Ramos (cell line): ENCODE measurements around the gene TNK1.
"Not testable (repeated sequence)": the region's sequence is repeated elsewhere in the genome, so short reads cannot be mapped to it uniquely, and the experiment has no call there.

ENCODE experiments used
- in situ Hi-C: fragments of 300-500 bp; cut with MboI; formaldehyde crosslinking; loops from one replicate; pipeline ENCODE4 v1.14.3; 2022; ENCODE audit warnings: low sequenced_read_pairs; ENCODE audit not compliant: unreplicated experiment

Gene TNK1

GRCh38 chr17:7380855-7381683 is at the start of gene TNK1:
Gene TNK1 (plus strand): TSS chr17:7381089. CDS start chr17:7382927, 1,838 bp downstream.
- in situ Hi-C loops: no loop called here

- in situ Hi-C loops: no loop called here
Measured at GRCh38 chr17:7332111-7332510, 48.8 kb upstream of the TNK1 start.

- in situ Hi-C loops: not testable (repeated sequence)
Measured at GRCh38 chr17:7332600-7333069, 48.3 kb upstream of the TNK1 start.

GRCh38 chr17:7334938-7335538 is 45.9 kb upstream of the TNK1 start:
- in situ Hi-C loops: no loop called here

GRCh38 chr17:7335765-7336164 is 45.1 kb upstream of the TNK1 start:
- in situ Hi-C loops: not testable (repeated sequence)

GRCh38 chr17:7336240-7337175 is 44.4 kb upstream of the TNK1 start, which contains the start of gene ACAP1:
Gene ACAP1 (plus strand): TSS chr17:7336529. CDS start chr17:7336735, 206 bp downstream.
- in situ Hi-C loops: no loop called here

- in situ Hi-C loops: not testable (repeated sequence)
Measured at GRCh38 chr17:7337600-7337999, 43.3 kb upstream of the TNK1 start.

GRCh38 chr17:7340179-7340578 is 40.7 kb upstream of the TNK1 start:
- in situ Hi-C loops: loop anchor here (10.0 kb wide), 1 partner anchor 65 kb away; no protein-coding TSS in a partner anchor

- in situ Hi-C loops: loop anchor here (10.0 kb wide), 1 partner anchor 67 kb away; no protein-coding TSS in a partner anchor
Measured at GRCh38 chr17:7341842-7342241, 39.0 kb upstream of the TNK1 start.

- in situ Hi-C loops: loop anchor here (10.0 kb wide), 1 partner anchor 68 kb away; no protein-coding TSS in a partner anchor
Measured at GRCh38 chr17:7343250-7343649, 37.6 kb upstream of the TNK1 start.

- in situ Hi-C loops: loop anchor here (10.0 kb wide), 1 partner anchor 72 kb away; no protein-coding TSS in a partner anchor
Measured at GRCh38 chr17:7346761-7347614, 33.9 kb upstream of the TNK1 start.

GRCh38 chr17:7347630-7348477 is 33.0 kb upstream of the TNK1 start:
- in situ Hi-C loops: loop anchor here (10.0 kb wide), 1 partner anchor 73 kb away; no protein-coding TSS in a partner anchor

GRCh38 chr17:7348478-7349242 is 32.2 kb upstream of the TNK1 start:
- in situ Hi-C loops: loop anchor here (10.0 kb wide), 1 partner anchor 74 kb away; no protein-coding TSS in a partner anchor

- in situ Hi-C loops: no loop called here
Measured at GRCh38 chr17:7351665-7352502, 29.0 kb upstream of the TNK1 start, which contains the start of gene KCTD11. Gene KCTD11 (plus strand): TSS chr17:7352162.

- in situ Hi-C loops: no loop called here
Measured at GRCh38 chr17:7352503-7352889, 28.4 kb upstream of the TNK1 start.

GRCh38 chr17:7352910-7353635 is 27.8 kb upstream of the TNK1 start:
- in situ Hi-C loops: no loop called here
